Germinal center (tissue), 1 donor: Measurements from ENCODE around the gene AP1G2.
"Not testable (repeated sequence)": the region's sequence is repeated elsewhere in the genome, so short reads cannot be mapped to it uniquely, and the experiment has no call there.

ENCODE experiments used
- DNase-seq: peaks from one replicate; pipeline ENCODE4 v3.0.0; 2012; ENCODE audit warnings: mixed read lengths, low spot score

Gene AP1G2

GRCh38 chr14:23600322-23600707 is 32.7 kb upstream of the AP1G2 start:
- DNase-seq = no peak

- not testable (repeated sequence) for DNase-seq
Measured at GRCh38 chr14:23594191-23594590, 26.6 kb upstream of the AP1G2 start.

- DNase-seq = no peak
Measured at GRCh38 chr14:23590198-23590597, 22.6 kb upstream of the AP1G2 start.

- DNase-seq = no peak
Measured at GRCh38 chr14:23589606-23590005, 22.0 kb upstream of the AP1G2 start.

GRCh38 chr14:23588884-23589598 is 21.4 kb upstream of the AP1G2 start:
- DNase-seq = peak; percentile 74

- DNase-seq = not testable (repeated sequence)
Measured at GRCh38 chr14:23584527-23585203, 17.1 kb upstream of the AP1G2 start.

- not testable (repeated sequence) for DNase-seq
Measured at GRCh38 chr14:23583761-23584526, 16.4 kb upstream of the AP1G2 start.

- DNase-seq = no peak
Measured at GRCh38 chr14:23582906-23583760, 15.5 kb upstream of the AP1G2 start.

- no peak for DNase-seq
Measured at GRCh38 chr14:23580948-23581281, 13.3 kb upstream of the AP1G2 start.

GRCh38 chr14:23580152-23580926 is 12.7 kb upstream of the AP1G2 start:
- DNase-seq = no peak

GRCh38 chr14:23579739-23580138 is 12.1 kb upstream of the AP1G2 start:
- DNase-seq = no peak

- no peak for DNase-seq
Measured at GRCh38 chr14:23579311-23579630, 11.7 kb upstream of the AP1G2 start.

- no peak for DNase-seq
Measured at GRCh38 chr14:23578560-23579310, 11.1 kb upstream of the AP1G2 start, which contains the start of gene JPH4. Gene JPH4 (minus strand): TSS chr14:23578790. CDS start chr14:23577453, 1,337 bp downstream.

- no peak for DNase-seq
Measured at GRCh38 chr14:23577710-23578392, 10.3 kb upstream of the AP1G2 start.

- no peak for DNase-seq
Measured at GRCh38 chr14:23577004-23577681, 9.6 kb upstream of the AP1G2 start.

GRCh38 chr14:23573384-23574015 is 5.9 kb upstream of the AP1G2 start:
- no peak for DNase-seq

- no peak for DNase-seq
Measured at GRCh38 chr14:23572836-23573235, 5.2 kb upstream of the AP1G2 start.

GRCh38 chr14:23572524-23572828 is 4.9 kb upstream of the AP1G2 start:
- DNase-seq = no peak
